ENCODE measurements around the gene GRK4.
A peak's percentile ranks its signal among the peaks of the same experiment; 100 is the strongest.
"Not testable (repeated sequence)": the region's sequence is repeated elsewhere in the genome, so short reads cannot be mapped to it uniquely, and the experiment has no call there.

GRK4 gene

DNA sequence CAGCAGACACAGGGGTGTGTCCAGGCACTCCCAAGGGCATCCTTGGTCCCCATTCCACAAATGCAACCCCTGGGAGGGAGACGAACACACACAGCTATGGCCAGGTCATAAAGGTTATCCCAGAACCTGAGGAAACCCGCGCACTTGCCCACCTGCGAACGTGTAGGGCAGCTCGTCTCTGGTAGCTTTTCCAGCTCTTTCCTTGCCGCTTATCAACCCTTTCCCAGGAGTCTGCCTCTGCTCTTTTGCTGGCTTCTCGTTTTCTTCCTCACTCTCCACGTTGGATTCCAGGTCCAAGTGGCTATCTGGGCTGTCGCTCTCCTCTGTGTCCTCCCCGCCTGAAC lies 13.6 kb upstream of the GRK4 start:
- H3K27me3 Mint-ChIP-seq (ENCODE audit: low read depth, poor library complexity), result no peaks in the 10 kb centered on the region
- peaks cover 80% of the 10 kb centered on the region for H3K36me3 Mint-ChIP-seq (ENCODE audit: low read depth)
- H3K4me1 Mint-ChIP-seq, result no peaks in the 10 kb centered on the region
- TF ChIP-seq, protein P1, sequence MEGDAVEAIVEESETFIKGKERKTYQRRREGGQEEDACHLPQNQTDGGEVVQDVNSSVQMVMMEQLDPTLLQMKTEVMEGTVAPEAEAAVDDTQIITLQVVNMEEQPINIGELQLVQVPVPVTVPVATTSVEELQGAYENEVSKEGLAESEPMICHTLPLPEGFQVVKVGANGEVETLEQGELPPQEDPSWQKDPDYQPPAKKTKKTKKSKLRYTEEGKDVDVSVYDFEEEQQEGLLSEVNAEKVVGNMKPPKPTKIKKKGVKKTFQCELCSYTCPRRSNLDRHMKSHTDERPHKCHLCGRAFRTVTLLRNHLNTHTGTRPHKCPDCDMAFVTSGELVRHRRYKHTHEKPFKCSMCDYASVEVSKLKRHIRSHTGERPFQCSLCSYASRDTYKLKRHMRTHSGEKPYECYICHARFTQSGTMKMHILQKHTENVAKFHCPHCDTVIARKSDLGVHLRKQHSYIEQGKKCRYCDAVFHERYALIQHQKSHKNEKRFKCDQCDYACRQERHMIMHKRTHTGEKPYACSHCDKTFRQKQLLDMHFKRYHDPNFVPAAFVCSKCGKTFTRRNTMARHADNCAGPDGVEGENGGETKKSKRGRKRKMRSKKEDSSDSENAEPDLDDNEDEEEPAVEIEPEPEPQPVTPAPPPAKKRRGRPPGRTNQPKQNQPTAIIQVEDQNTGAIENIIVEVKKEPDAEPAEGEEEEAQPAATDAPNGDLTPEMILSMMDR (IDR thresholded peaks at IDR 0.05), result no peak
- no peaks in the 10 kb centered on the region for H3K9me3 Mint-ChIP-seq
- H3K27ac Mint-ChIP-seq, result no peak overlapping the region
- no peak overlapping the region for H3K4me3 Mint-ChIP-seq
- no peak for DNase-seq

DNA sequence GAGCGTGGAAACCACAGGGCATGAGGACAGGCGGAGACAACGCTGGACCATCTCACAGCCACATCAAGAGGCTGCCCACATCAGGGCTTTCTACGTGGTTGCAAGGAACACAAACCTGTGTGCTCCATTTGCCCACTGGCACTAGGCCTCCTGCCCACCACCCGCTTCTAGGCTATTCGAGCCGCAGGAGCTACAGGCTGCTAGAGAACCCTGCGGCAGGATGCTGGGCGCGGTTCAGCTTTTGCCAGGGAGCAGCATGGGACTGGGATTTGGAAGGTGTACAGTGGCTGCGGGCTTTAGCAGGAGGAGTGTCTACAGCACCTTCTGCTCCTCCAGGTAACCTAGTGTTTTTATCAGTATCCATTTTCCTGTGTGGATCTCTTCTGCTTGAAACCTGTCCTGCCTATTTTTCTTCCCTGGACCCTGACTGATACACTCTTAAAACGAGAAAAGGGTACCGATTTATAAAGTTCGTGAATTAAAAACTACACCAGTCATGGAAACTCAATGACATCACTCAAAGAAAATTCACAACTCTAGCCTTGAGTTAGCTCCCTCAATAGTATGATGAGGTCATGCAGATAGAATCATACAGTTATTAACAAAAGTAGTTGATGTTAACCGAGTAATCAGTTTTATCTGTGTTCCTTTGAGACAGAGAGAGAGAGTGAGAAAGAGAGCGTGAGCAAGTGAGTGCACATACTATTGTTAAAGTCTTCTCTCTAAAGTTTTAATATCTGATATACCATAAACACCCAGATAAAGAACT lies 13.0 kb upstream of the GRK4 start:
- H3K27me3 Mint-ChIP-seq (ENCODE audit: low read depth, poor library complexity), result no peaks in the 10 kb centered on the region
- peak overlapping the region; percentile 43 for H3K27ac Mint-ChIP-seq
- no peaks in the 10 kb centered on the region for H3K9me3 Mint-ChIP-seq
- no peak overlapping the region for H3K4me3 Mint-ChIP-seq
- TF ChIP-seq, protein P1 (IDR thresholded peaks at IDR 0.05), result no peak
- no peaks in the 10 kb centered on the region for H3K4me1 Mint-ChIP-seq
- H3K36me3 Mint-ChIP-seq (ENCODE audit: low read depth), result peaks cover 79% of the 10 kb centered on the region
- DNase-seq, result no peak

DNA sequence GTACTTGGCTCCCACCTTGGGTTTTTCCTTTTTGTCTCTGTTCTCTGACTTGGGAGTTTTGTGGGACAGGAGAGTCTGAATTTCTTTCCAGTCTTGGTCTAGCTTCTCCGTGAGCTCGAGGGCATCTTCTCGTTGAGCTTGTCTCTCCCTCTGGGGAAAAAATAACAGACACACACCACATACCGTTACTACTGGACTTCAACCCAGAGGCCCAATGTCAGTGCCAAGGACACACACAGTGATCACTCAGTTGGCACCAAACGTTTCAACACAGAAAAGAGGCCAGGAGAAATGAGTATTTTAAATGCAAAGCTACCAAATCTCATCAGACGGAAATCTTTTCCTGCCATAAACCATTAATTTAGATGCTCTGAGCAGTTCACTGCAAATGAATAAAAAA lies 9.9 kb upstream of the GRK4 start:
- peaks cover 82% of the 10 kb centered on the region for H3K36me3 Mint-ChIP-seq (ENCODE audit: low read depth)
- TF ChIP-seq, protein P1 (IDR thresholded peaks at IDR 0.05), result no peak

DNA sequence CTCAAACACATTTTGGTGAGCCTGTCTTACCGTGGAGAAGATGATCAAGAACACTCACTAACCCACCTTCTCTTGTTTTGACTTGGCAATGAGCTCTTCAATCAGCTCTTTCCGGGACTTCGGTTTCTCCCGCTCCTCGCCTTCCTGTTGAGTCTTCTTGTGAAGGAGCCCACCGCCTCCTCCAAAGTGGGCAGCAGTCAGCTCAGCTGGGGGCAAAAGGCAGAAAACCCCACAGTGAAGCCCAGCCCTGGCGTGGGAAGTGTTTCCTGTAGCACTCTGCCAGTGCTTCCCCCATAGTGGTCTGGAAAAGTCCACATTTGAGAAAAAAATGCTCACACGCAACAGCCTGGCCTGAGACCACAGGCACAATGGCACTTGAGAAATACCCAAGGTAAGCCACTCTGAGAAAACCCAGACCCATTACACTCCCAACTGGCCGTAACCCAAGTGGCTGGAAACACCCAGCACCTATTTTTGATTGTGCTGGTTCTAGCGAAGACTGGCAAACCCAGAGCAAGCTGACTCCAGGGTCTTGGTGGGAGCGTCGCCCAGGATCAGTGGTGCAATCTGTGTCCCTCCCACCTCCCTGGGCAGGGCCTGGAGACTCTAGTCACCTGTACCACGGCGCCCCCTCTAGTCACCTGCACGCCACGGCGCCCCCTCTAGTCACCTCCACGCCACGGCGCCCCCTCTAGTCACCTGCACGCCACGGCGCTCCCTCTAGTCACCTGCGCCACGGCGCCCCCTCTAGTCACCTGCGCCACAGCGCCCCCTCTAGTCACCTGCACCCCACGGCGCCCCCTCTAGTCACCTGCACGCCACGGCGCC lies 8.8 kb upstream of the GRK4 start:
- peaks cover 79% of the 10 kb centered on the region for H3K36me3 Mint-ChIP-seq (ENCODE audit: low read depth)
- peak overlapping the region; percentile 64 for H3K27ac Mint-ChIP-seq
- no peaks in the 10 kb centered on the region for H3K9me3 Mint-ChIP-seq
- H3K4me3 Mint-ChIP-seq, result no peak overlapping the region
- no peak for DNase-seq
- TF ChIP-seq, protein P1 (IDR thresholded peaks at IDR 0.05), result no peak
- H3K27me3 Mint-ChIP-seq (ENCODE audit: low read depth, poor library complexity), result no peaks in the 10 kb centered on the region
- H3K4me1 Mint-ChIP-seq, result peaks cover 24% of the 10 kb centered on the region

More for the DNA sequence above, 9.9 kb upstream of the GRK4 start:
- DNase-seq, result no peak
- Mint-ChIP-seq H3K9me3 (no peaks in the 10 kb centered on the region), H3K27ac (peak overlapping the region; percentile 69), H3K4me3 (no peak overlapping the region), H3K4me1 (peaks cover 13% of the 10 kb centered on the region), H3K27me3 (ENCODE audit: low read depth, poor library complexity) (no peaks in the 10 kb centered on the region)

DNA sequence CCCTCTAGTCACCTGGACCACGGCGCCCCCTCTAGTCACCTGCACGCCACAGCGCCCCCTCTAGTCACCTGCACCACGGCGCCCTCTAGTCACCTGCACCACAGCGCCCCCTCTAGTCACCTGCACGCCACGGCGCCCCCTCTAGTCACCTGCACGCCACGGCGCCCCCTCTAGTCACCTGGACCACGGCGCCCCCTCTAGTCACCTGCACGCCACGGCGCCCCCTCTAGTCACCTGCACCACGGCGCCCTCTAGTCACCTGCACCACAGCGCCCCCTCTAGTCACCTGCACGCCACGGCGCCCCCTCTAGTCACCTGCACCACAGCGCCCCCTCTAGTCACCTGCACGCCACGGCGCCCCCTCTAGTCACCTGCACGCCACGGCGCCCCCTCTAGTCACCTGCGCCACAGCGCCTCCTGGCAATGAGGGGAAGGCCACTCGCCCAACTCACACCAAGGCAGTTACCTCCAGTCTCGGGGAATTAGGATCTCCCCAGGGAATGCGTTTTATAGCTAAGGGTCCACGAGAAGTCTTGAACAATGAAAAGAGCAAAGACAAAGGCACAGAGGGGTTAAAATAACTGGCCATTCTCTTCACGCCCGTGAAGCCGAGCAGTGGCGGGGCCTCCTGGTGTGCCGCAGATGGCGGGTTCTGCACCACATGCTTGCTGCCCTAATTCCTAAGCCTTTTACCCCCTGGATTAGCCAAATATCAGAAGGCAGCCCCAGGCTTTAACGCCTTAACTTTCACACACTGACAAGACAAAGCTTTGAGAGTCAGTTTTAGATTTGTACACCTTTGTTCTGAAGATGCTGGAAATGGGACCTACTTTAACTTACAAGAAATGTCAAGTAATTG lies 8.0 kb upstream of the GRK4 start:
- DNase-seq; H3K4me3 Mint-ChIP-seq; H3K27me3 Mint-ChIP-seq (ENCODE audit: low read depth, poor library complexity); H3K9me3 Mint-ChIP-seq; H3K27ac Mint-ChIP-seq: not testable (repeated sequence)
- H3K4me1 Mint-ChIP-seq, result peaks cover 30% of the 10 kb centered on the region
- peaks cover 73% of the 10 kb centered on the region for H3K36me3 Mint-ChIP-seq (ENCODE audit: low read depth)

DNA sequence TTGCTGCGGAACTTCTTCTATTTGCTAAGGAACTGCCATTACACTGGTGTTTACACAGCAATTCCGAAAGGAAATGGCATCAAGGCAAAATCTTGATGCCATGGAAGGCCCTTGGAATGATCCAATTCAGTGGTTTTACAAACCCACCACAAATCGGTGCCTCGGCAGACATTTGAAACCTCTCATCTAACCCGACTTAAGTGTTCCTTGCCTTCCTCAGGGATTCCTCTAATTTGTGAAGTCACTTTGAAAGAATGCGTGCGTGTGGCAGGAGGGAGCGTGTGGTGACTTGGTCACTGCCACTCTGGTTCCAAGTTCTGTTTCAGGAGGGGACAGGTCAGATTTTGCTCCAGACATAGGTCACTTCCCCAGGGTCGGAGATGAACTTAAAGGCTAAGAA lies 4.9 kb upstream of the GRK4 start:
- no peaks in the 10 kb centered on the region for H3K9me3 Mint-ChIP-seq
- peak overlapping the region; percentile 40 for H3K4me3 Mint-ChIP-seq
- no peak for DNase-seq
- H3K27me3 Mint-ChIP-seq (ENCODE audit: low read depth, poor library complexity), result peaks cover 2% of the 10 kb centered on the region
- H3K27ac Mint-ChIP-seq, result peak overlapping the region; percentile 99
- TF ChIP-seq, protein P1 (IDR thresholded peaks at IDR 0.05), result no peak
- H3K4me1 Mint-ChIP-seq, result peaks cover 45% of the 10 kb centered on the region
- H3K36me3 Mint-ChIP-seq (ENCODE audit: low read depth), result peaks cover 46% of the 10 kb centered on the region

DNA sequence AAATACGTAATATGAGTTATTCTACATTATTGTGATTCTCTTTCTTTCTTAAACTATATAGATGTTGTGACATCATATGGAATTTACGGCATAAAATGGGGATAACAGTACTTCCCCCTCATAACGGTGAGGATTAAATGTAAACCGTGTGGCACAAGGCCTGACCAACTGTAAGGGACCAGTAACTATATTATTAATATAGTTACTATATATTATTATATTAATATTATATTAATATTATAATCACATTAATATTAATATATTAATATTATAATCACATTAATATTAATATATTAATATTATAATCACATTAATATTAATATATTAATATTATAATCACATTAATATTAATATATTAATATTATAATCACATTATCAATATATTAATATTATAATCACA lies 2.9 kb upstream of the GRK4 start:
- Mint-ChIP-seq H3K4me1 (peaks cover 58% of the 10 kb centered on the region), H3K36me3 (ENCODE audit: low read depth) (peaks cover 31% of the 10 kb centered on the region)
- H3K4me3 Mint-ChIP-seq; H3K27ac Mint-ChIP-seq; DNase-seq; H3K9me3 Mint-ChIP-seq; H3K27me3 Mint-ChIP-seq (ENCODE audit: low read depth, poor library complexity): not testable (repeated sequence)
